Pancreas (tissue), 10 donors: ENCODE data around the gene KNL1. TPM values are rescaled to one million over a fixed set of nuclear protein-coding genes. Genes with fewer than 3 reads are reported as not detected.

Source experiments
- ATAC-seq, 4 donors: fragments of 200-7000 bp; cut with Tn5 transposase; one replicate each; pipeline versions ENCODE4 v1.8.0 to v1.9.1; 2020; ENCODE audit warnings: mild to moderate bottlenecking in 4 of 4, moderate library complexity in 4 of 4
- DNase-seq, 6 donors: peaks; one replicate each; pipeline ENCODE4 v3.0.0-alpha.2; 2020
- FAIRE-seq: peaks from 2 replicates; lab custom pipeline; 2012; peaks lifted over from hg19 to GRCh38; lab: Jason Lieb, UNC
- H3K27ac ChIP-seq, 4 donors: fragments of 200-600 bp; sonication (generic); 1 replicate in 3 of 4; 2 replicates in 1 of 4; pipeline versions ENCODE4 v1.5.0 to v1.8.0; 2020
- H3K27me3 ChIP-seq, 4 donors: fragments of 200-600 bp; one replicate each; pipeline ENCODE4 v1.8.0; 2021
- H3K36me3 ChIP-seq, 3 donors: fragments of 200-600 bp; sonication (generic) in 1 of 3; one replicate each; pipeline versions ENCODE4 v1.5.0 to v1.8.0; 2020 to 2021
- H3K4me1 ChIP-seq, 3 donors: fragments of 200-600 bp; one replicate each; pipeline ENCODE4 v1.8.0; 2021
- H3K4me3 ChIP-seq, 4 donors: fragments of 200-600 bp; sonication (generic) in 2 of 4; one replicate each; pipeline versions ENCODE4 v1.5.0 to v1.8.0; 2020 to 2021
- H3K9me3 ChIP-seq, 4 donors: fragments of 200-600 bp; one replicate each; pipeline ENCODE4 v1.8.0; 2021
- CTCF ChIP-seq, 4 donors: fragments of 200-600 bp; sonication (generic) in 3 of 4; IDR thresholded peaks; one replicate each; pipeline versions ENCODE4 v1.5.0 to v1.8.0; 2021; ENCODE audit warnings: antibody characterized with exemption in 4 of 4
- WGBS, 2 donors: extraction: QIAGEN DNeasy Blood & Tissue Kit; methylation state at CpG; one replicate each; pipeline ENCODE4 v1.1.7; 2013; 5-methylcytosine and 5-hydroxymethylcytosine counted together
- intact Hi-C, 3 donors: fragments of 100-400 bp; cut with DNase I; formaldehyde crosslinking; loops; one replicate each; pipeline versions ENCODE4 v1.11.1 to v1.14.2; 2022
- polyA plus RNA-seq, 2 donors: library from polyadenylated mRNA; stranded (reverse); fragments of 200-250 nt; gene quantifications; one replicate each; pipeline ENCODE4 v1.2.3, GENCODE V29; 2013
- total RNA-seq, 6 donors: library from RNA; stranded (reverse); fragmentation: NEBNext Ultra II Directional in 4 of 6; extraction: Animal tissue kit (Norgen Biotek cat#: 25700) in 4 of 6; gene quantifications; one replicate each; pipeline versions ENCODE4 v1.2.1 to v1.2.4, GENCODE V29; 2021 to 2023
- donor health status: healthy with polysubstance abuse.
- donor health status: DM: no; HTN: no; CAD: no; lungs with moderate emphysema.
- donor health status: DM: no; HTN: no; CAD: no.
- donor health status: control.
- donor health status: control.
- donor health status: Bipolar disorder and iron deficiency.
- donor health status: DM: yes; HTN: yes; CAD: no.
- donor health status: DM: no; HTN: no; CAD: no.
- donor health status: DM: no; HTN: no; CAD: no.
- donor health status: DM: yes; HTN: yes; CAD: no.

The KNL1 gene
- total and polyA plus RNA-seq, 8 donors, result 0.02 to 0.90 (median 0.29) TPM

- no peak for TF ChIP-seq CTCF (IDR thresholded peaks at IDR 0.05)
- intact Hi-C loops, result no loop called here
- DNase-seq (no peak), ATAC-seq (no peak), FAIRE-seq (no peak)
- Histone ChIP-seq H3K27ac (no peak overlapping the region), H3K4me3 (no peak overlapping the region), H3K27me3 (no peaks in the 10 kb centered on the region), H3K4me1 (peaks cover 0 to 10% (median 8%) of the 10 kb centered on the region in 3 donors), H3K9me3 (no peaks in the 10 kb centered on the region), H3K36me3 (no peaks in the 10 kb centered on the region)
- WGBS, 2 donors, result 80 to 81% methylated on average over 4 of the region's 4 CpGs
These were observed 97.7 kb downstream of the KNL1 start for GRCh38 chr15:40691737-40692136.

GRCh38 chr15:40693904-40694687, 100.0 kb downstream of the KNL1 start:
- no peaks in the 10 kb centered on the region for H3K36me3 ChIP-seq
- DNase-seq (no peak), ATAC-seq (peak in 3 of 4 donors; percentile 22 to 34 (median 28)), FAIRE-seq (no peak)
- H3K4me1 ChIP-seq, result peaks cover 0 to 10% (median 8%) of the 10 kb centered on the region in 3 donors
- TF ChIP-seq CTCF (IDR thresholded peaks at IDR 0.05), result no peak
- 23 to 27% methylated on average over 31 of the region's 31 CpGs for WGBS, 2 donors
- H3K4me3 ChIP-seq, result peak overlapping the region; percentile 54 to 70 (median 62)
- intact Hi-C loops, result no loop called here
- no peaks in the 10 kb centered on the region for H3K27me3 ChIP-seq
- H3K27ac ChIP-seq, result peak overlapping the region; percentile 95 to 100 (median 98)
- H3K9me3 ChIP-seq, result no peaks in the 10 kb centered on the region

GRCh38 chr15:40694688-40695468, 100.8 kb downstream of the KNL1 start, which contains the start of gene RAD51:
Gene RAD51, plus strand, starts transcription at chr15:40695174. Its CDS starts 3,585 bp downstream, at chr15:40698759.
- peak; percentile 97 to 99 (median 98) for ATAC-seq
- no peak for FAIRE-seq
- H3K27me3 ChIP-seq, result no peaks in the 10 kb centered on the region
- TF ChIP-seq CTCF (IDR thresholded peaks at IDR 0.05), result no peak
- H3K4me3 ChIP-seq, result peak within 1 kb of the TSS; percentile 54 to 70 (median 62)
- WGBS, 2 donors, result 0% methylated on average over 73 to 81 of the region's 81 CpGs
- peaks cover 0 to 10% (median 8%) of the 10 kb centered on the region in 3 donors for H3K4me1 ChIP-seq
- H3K9me3 ChIP-seq, result no peaks in the 10 kb centered on the region
- intact Hi-C loops, result no loop called here
- DNase-seq, result peak; percentile 90 to 95 (median 92)
- peak within 1 kb of the TSS; percentile 95 to 100 (median 98) for H3K27ac ChIP-seq
- no peaks in the 10 kb centered on the region for H3K36me3 ChIP-seq

- DNase-seq (no peak), ATAC-seq (peak; percentile 5 to 32 (median 6)), FAIRE-seq (no peak)
- Histone ChIP-seq H3K9me3 (no peaks in the 10 kb centered on the region), H3K4me3 (peak overlapping the region; percentile 54 to 70 (median 62)), H3K27ac (peak overlapping the region in 1 of 4 donors; percentile 95), H3K36me3 (no peaks in the 10 kb centered on the region), H3K27me3 (no peaks in the 10 kb centered on the region), H3K4me1 (peaks cover 0 to 10% (median 8%) of the 10 kb centered on the region in 3 donors)
- intact Hi-C loops, result no loop called here
- WGBS, 2 donors, result 0% methylated on average over 24 of the region's 24 CpGs
- TF ChIP-seq CTCF (IDR thresholded peaks at IDR 0.05), result no peak
These were observed 101.4 kb downstream of the KNL1 start for GRCh38 chr15:40695469-40695890.
